Fibroblast of skin of scalp (primary cell): Measurements from ENCODE around the gene MPHOSPH8.
"Not testable (repeated sequence)": the region's sequence is repeated elsewhere in the genome, so short reads cannot be mapped to it uniquely, and the experiment has no call there.

ENCODE experiments used
- DNase-seq: peaks from one replicate; pipeline ENCODE4 v3.0.0-alpha.2; 2013

MPHOSPH8 gene

DNA sequence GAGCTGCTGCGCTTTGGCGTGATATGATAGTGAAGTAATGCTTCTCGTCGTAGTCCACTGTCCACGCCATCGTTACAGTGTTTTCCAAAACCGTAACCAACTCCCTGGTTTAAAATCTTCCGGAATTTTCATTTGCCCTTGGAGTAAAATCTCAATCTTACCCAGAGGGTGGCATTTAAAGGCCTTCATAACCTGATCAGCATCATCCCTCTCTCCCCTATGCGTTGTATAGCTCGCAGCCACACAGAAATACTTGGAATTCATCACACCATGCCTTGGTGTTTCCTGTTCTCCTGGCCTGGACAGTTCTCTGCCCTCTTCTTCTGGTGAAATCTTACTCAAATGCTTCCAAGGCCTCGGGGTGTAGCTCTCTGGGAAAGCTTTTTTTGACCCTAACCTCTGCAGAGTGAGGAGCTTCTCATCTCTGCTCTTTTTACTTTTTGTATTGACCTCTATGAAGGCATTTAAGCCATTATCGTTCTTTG is 839 bp downstream of the MPHOSPH8 start:
- peak; percentile 32 for DNase-seq

DNA sequence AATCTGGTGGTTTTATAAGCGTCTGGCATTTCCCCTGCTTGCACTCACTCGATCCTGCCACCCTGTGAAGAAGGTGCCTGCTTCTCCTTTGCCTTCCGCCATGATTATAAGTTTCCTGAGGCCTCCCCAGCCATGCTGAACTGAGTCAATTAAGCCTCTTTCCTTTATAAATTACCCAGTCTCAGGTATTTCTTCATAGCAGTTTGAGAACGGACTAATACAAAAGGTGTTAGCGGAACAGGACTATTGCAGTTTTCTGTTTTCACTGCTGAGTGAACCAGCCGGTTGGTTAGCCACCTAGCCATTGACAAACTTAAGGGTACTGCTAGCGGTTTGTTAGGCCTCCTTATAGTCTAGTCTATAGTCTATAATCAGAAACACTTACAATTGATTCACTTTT is 2.5 kb downstream of the MPHOSPH8 start:
- DNase-seq = not testable (repeated sequence)

DNA sequence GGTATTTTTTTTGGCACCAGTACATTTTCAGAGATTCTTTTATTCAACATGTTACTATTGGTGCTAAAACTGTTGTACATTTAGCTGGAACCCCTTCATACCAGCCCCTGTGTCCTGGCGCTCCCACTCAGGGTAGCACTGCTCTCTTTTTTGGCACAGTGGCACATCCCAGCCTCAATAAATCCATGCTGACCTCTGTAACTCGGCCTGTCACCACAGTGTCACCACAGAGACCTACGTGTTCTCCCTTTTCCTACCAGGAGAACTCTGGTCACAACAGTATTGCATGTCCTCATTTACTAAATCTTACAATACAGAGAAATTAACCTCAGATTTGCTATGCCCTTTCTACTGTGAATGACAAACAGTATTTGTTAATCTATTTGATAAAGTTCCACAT is 10.2 kb downstream of the MPHOSPH8 start:
- DNase-seq = no peak

DNA sequence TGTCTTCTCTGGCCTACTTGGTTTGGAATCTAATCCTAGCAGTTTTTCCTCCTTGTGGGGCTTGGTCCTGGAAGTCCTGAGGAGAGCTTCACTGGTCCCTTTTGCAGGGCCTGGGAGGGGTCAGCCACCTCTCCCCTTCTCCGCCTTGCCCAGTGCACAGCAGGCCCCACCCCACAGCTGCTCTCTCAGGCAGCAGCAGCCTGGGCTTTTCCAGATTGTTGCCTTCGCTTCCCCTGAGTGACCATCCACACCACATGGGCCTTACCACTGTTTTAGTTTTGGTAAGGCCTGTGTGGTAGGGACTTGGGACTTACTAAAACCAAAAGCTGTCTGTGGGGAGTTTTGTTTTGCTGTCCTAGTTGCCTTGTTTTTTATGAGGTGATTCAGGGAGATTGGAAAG is 11.5 kb downstream of the MPHOSPH8 start:
- DNase-seq = no peak

DNA sequence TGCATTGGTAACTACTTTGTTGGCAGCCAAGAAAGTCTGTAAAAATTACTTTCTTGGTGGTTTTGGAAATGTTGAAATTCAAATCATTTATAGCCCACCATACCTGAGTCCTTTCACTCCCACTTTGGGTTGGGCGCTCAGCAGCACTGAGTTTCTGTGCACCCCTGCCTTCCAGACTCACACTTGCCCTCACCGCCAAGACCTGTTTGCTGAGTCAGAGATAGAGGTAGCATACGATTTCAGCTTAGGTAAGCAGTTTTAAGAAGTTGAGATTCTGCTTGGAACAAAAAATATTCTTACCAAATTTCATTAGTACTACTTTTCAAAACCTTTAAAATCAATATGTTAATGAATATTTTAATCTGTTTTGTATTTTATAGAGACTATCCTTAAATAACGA is 12.6 kb downstream of the MPHOSPH8 start:
- no peak for DNase-seq

DNA sequence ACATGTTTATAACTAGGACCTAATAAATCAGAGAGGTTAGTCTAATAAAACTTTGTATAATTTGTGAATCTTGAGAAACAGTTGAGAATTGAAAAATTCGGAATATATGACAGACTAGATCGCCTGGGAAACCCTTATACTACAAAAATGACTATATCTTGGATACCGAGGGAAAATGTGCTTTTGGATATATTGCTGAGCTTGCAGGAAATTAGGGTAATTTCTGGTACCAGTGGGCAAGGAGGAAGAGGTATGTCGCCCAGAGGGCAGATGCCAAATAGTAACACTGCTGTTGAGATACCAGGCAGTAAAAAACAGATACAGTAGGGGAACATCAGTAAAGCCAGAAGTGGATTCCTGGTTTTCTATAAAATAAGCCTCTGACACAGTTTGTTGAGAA is 17.3 kb downstream of the MPHOSPH8 start:
- DNase-seq = no peak

DNA sequence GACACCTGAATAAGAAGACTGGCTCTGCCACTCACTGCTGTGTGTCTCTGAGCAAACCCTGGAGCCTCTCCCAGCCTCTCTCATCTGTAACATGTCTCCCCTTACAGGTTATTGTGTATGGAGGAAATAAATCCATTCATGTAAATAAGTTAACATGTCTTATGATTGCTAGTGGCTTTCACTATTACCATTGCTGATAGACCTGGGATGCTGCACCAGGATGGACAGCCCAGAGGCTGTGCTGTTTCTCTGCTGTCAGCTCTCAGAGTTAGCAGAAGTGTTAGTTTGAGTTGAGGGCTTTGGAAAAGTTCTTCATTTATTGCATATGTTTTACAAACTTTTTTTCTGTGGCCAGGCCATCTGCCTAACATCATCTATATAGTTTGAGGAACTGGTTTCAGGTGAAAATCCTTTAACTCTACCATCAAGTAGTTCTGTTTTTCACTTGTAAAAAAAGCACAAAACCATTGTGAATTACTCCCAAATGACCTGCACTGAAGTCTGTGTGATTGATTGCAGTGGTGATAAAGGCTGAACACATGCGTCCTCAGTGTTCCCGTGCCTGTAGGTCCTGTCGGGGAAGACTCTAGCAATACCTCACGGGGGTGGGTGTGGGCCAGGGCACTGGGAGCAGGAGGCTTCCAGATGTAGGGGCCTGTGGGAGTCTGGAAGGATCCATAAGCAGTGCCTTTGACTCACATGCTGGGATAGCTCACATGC is 24.6 kb downstream of the MPHOSPH8 start:
- DNase-seq = no peak

DNA sequence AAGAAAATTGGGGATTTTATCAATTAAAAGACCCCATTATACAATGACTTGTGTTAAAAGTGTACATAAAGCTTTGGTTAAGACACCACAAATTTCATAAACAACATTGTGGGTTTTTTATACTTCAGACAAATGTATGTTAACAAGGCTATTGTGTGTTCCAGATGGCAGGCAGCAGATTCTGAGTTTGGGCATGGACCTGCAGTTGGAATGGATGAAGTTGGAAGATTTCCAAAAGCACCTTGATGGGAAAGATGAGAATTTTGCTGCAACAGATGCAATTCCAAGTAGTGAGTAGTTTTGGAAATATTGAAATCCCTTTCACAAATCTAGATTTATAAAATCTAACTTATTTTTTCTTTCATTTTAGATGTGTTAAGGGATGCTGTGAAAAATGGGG is 25.4 kb downstream of the MPHOSPH8 start:
- no peak for DNase-seq

DNA sequence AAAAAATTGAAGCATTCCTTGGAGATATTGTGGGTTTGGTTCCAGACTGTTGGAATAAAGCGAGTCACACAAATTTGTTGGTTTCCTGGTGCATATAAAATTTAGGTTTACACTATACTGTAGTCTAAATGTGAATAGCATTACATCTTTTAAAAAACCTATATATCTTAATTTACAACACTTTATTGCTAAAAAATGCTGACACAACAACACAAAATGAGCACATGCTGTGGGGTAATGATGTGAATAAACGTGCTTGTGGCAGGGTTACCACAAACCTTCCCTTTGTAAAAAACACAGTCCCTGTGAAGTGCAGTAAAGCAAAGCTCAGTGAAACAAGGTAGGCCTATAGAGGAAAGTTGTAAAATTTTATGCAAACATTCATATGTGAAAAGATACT is 27.7 kb downstream of the MPHOSPH8 start:
- no peak for DNase-seq

DNA sequence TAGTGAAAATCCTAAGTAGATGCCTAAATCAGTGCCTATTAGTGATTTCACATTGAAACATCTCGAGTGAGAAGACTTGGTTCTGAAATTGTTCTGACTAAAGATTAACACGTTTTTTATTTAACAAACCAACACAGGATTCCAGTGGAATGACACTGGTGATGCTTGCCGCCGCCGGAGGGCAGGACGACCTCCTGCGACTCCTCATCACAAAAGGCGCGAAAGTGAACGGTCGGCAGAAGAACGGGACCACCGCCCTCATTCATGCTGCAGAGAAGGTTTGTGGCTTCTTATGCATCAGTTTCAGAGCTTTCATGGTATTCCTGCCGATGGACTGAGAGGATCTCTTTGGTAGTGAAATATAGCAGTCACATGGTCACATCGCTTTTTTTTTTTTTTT is 28.1 kb downstream of the MPHOSPH8 start:
- DNase-seq = no peak

DNA sequence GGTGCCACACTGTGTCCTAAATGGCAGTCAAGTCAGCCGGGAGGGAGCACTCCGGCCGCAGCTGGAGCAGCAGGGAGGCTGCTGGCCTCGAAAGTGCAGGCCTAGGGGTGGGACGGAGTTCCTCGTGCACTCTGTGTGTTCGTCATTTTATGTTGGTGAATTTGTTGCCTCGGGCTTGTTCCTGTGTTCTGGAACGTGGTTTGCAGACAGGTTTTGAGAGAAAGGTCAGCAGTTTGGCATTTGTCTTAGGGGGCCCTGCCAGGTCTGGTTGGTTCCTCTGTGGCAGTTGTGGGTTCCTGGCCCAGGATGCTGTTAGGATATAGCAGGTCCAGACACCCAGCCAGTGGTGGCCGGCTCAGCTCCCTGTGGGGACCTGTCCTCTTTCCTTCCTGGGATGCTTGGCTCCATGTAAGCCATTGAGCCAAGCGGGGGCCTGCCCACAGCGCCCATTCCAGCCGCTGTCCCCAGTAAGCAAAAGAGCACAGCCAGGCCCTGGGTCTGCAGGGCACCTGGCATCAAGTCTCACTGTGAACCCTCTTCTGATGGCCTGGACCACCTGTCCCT is 30.0 kb downstream of the MPHOSPH8 start:
- no peak for DNase-seq

DNA sequence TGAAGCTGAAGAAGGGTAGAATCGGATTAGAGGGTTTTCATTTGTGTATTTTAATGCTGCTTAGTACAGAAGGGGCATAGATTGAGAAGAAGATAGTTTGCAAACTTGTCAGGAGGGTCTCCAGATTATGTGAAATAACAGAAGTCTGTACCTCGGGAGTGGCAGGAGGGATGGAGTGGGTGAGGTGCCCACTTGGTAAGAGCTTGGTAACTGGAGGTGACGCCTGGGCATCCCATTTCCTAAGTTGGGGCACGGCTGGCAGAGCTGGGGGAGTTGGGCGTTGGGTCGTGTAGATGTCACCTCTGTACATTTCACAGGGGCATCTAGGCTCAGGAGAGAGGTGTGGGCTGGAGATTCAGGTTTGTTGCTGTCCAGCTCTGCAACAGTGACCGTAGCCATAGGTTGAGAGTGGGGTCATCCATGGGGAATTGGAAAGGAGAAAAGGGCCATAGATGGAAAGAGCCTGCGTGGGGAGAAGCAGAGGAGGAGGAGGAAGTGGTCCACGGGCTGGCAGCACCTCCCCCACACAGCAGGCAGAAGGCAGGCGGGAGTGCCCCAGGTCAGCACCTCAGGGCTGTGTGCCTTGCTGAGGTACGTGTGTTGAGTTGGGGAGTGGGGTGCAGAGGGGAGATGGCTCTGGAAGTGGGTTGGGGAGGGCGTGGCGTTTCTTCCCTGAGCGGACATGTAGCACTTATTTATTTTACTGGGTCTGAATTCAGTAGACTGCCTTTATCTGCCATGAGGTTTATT is 31.2 kb downstream of the MPHOSPH8 start:
- no peak for DNase-seq

DNA sequence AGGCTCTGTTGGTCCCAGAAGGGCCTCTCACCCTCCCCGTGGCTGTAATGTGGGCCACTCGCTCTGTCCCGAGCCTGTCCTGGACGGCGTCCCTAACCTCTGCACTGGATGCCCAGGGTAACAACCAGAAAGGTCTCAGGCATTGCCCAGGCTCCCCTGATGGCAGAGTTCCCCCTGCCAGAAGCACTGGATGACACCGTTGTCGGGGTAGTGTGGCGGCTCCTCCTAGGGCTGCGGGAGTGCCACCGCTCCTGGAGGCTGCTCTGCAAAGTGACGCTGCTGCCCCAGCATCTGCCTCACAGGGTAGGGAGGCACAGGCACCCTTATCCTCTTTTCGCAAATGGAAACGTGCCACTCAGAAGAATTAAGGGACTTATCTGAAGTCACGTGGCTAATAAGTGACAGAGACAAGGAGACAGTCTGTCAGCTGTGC is 32.0 kb downstream of the MPHOSPH8 start:
- no peak for DNase-seq

DNA sequence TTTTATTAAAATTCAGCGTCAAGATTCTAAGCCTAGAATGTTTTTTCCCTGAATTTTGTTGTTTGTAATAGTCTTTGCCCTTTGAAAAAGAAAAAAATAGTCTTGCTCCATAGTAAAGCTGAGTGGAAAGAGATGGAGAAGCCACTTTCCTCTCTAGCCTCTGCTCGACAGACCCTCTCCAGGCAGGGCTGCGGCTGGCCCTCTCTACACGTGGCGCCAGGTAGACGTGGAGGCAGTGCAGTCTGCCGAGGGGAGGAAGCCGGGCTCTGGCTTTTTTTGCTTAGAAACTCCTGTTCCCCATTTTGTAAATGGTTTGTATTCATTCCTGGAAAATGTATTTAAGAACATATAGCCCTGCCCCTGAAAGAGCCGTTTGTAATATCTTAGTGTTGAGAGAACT is 35.3 kb downstream of the MPHOSPH8 start:
- DNase-seq = no peak

DNA sequence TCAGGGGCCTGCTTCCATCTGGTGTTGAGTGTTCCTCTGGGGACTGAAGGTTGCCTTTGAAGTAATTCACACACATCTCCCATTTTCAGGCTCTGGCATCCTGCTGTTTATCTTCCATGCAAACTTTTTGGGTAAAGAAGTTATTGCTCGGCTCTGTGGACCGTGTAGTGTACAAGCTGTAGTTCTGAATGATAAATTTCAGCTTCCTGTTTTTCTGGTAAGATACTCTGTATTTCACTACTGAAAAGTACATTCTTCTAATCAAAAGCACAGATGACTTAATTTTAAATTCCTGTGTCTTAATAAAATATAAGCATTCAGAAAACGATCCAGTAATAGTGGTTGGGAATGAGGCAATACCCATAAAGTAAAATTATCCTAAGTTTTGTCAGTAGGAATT is 36.7 kb downstream of the MPHOSPH8 start:
- DNase-seq = no peak

DNA sequence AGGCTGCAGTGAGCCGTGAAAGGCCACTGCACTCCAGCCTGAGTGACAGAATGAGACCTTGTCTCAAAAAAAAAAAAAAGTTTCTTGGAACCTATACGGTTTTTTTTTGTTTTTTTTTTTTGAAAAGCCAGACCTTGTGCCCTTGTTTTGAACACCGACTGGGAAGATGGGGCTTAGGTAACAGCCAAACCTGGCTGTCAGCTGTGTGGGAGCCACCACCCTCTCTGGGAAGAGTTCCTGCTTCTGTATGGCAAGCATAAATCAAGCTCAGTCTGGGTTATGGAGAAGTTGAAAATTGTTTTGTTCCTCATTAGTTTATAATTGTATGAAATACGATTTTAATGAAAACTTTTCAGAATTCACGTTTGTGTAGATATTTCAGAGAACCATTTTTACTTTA is 39.5 kb downstream of the MPHOSPH8 start:
- DNase-seq = no peak

DNA sequence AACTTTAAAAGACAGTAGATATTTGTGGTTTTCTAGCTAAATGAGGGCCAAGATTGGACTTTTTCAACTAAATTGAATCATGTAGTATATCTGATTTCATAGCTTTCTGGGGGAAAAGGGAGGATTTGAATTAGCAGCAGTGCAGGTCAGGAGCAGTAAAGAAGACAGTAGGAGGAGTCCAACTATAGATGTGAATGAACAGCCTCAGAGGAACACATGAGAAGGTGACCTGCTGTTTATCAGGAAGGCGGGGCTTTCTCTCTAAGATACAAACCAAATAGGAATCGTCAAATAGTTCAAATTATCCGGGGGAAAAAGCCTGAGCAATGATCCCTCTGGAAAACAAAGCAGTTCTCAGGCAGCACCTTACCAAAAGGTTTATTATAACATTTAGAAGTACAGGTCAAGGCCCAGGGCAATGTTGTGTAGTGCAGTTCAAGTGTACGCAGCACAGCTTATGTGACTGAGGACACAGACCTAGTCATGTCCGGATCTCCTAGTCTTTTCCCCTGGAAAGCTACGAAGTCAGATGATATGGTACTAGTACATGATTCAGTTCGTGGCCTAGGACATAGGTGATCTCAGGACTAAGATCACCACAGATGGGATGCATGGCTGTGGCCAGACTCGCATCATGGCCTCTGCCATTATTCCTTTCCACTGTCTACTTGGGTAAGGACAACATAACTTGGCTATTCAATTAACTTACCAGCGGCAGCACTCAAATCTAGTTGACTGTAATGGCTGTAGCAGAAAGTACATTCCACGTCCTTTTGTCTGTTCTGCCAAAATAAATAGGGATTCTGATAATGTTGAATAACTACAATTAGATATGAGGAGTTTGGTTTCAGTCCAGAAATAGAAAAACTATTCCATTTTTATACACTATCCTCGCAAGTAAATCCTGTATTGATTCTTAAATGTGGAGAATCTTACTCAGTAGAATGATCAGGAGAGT is 40.3 kb downstream of the MPHOSPH8 start:
- no peak for DNase-seq

DNA sequence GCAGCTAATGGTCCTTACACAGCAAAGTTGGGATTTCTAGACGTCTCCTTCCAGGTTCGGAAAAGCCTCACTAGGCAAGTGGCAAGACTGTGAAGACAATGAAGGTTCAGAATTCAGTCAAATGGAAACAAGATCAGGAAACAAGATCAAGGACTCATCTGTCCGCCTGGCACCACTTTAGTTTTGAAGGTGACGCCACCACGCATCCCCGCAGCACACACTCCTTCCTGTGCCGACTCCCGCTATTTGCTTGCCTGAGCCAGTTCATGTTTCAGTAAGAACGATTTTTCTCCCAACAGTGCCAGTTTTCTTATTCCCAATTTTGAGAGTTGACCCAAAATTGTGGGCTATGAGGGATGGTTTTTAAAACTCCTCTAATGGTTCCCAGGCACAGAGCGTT is 41.4 kb downstream of the MPHOSPH8 start:
- DNase-seq = no peak

DNA sequence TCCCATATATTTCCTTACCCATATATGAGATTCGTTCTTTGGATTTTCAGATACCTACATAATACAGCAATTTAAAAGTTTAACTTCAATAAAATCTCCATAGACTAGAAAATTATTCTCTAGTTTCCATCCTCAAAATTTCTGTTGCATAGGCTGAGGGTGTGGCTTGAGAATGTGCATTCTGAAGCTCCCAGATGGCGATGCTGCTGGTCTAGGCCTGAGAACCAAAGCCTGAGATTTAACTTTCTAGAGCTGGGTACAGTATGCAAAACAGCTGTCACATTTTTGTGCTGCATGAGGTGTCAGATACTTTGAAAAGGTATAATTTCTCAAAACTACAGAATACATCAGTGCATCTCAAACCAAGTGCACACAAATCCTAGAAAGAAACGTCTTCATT is 42.7 kb downstream of the MPHOSPH8 start:
- DNase-seq = no peak

DNA sequence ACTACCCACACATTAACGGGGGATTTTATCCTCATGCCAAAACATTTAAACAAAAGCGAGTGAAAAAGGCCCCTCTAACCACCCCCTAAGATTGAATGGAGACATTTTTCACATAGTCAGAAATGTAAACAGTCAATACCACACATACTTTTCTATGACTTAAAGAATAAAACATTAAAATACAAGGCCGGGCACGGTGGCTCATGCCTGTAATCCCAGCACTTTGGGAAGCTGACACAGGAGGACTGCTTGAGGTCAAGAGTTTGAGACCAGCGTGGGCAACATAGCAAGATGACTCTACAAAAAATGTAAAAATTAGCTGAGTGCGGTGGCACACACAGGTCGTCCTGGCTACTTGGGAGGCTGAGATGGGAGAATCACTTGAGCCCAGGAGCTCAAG is 47.3 kb downstream of the MPHOSPH8 start:
- DNase-seq = peak; percentile 79

DNA sequence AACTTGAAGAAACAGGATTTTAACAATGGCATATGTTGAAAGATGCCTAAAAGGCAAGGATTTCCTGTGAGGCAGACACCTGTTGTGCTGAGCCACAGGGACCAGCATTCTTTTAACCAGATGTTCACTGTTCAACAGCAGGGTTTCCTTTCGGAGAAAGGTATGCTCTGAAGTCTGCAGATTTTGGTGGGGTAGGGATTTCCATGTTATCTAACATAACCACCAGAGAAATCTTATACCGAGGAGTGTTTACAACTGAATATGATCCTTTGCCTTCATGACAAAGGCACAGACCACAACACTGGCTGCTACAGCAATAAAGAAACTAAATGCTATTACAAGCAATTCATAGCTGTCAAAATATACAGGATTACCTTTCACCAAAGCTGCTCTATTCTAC is 48.1 kb downstream of the MPHOSPH8 start:
- DNase-seq = no peak

DNA sequence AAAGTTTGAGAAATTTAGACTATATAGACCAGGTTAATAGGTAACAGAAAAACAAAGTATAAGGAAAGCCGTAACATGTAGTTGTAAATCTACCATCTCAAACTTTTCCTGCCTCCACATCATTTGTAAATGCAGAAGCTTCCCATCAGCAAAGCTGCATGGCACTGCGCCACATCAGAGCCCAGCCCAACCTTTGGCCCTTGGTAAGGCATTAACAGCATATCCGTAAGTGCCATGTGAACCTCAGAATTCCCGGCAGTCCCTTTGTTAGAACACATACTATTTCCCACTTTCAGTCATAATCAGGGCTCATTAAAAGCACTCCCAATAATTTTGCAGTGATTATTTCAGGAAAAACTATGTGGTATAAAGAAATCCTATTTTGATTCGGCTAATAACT is 51.6 kb downstream of the MPHOSPH8 start:
- no peak for DNase-seq

DNA sequence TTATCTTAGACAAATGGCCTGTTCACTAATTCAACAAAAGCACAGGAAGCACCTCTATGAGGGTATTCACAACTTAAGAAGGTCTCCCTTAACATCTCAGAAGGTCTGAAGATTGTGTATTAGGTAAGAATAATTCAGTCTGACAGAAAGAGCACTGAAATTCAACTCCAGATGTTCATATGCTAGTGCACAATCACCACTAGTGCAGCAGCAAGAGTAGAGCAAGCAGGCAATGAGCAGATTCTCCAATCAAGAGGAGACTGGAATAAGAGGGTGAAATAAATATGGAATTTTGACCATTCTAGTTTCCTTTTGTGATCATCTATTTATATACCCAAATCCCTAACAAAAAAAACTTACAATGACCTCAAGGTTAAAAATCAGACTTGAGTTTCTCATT is 52.0 kb downstream of the MPHOSPH8 start:
- no peak for DNase-seq
